Urinary bladder (tissue), 4 donors: ENCODE measurements around the gene CYSRT1. TPM values are rescaled to one million over a fixed set of nuclear protein-coding genes. Genes with fewer than 3 reads are reported as not detected.
A peak's percentile ranks its signal among the peaks of the same experiment; 100 is the strongest.

Source experiments
- DNase-seq: peaks from one replicate; pipeline ENCODE4 v3.0.0-alpha.2; 2015; ENCODE audit errors: extremely low spot score
- H3K27ac ChIP-seq: one replicate; pipeline ENCODE4 v1.5.1; 2013; ENCODE audit warnings: low read depth, mild to moderate bottlenecking, moderate library complexity
- H3K36me3 ChIP-seq: one replicate; pipeline ENCODE4 v1.6.1; 2013; ENCODE audit warnings: mild to moderate bottlenecking, moderate library complexity; ENCODE audit not compliant: insufficient read depth
- H3K4me1 ChIP-seq: one replicate; pipeline ENCODE4 v1.6.1; 2013; ENCODE audit warnings: mild to moderate bottlenecking, moderate library complexity; ENCODE audit not compliant: insufficient read depth
- H3K4me3 ChIP-seq: one replicate; pipeline ENCODE4 v1.5.1; 2013; ENCODE audit warnings: low read depth, low read length
- WGBS: extraction: QIAGEN DNeasy Blood & Tissue Kit; methylation state at CpG from one replicate; pipeline ENCODE4 v1.1.7; 2013; 5-methylcytosine and 5-hydroxymethylcytosine counted together
- polyA plus RNA-seq: library from polyadenylated mRNA; stranded (reverse); fragments of 200-250 nt; gene quantifications from one replicate; pipeline ENCODE4 v1.2.3, GENCODE V29; 2013
- total RNA-seq: library from RNA; depleted of rRNA; stranded (reverse); fragments of >200 nt; gene quantifications from one replicate; pipeline ENCODE4 v1.2.3, GENCODE V29; 2014
- donor health status: healthy with polysubstance abuse.
- donor health status: healthy.

Gene CYSRT1
- total and polyA plus RNA-seq, 2 donors = 0.42 to 0.71 TPM

GRCh38 chr9:137195525-137196220 is 29.3 kb upstream of the CYSRT1 start:
- no peaks in the 10 kb centered on the region for H3K4me1 ChIP-seq
- DNase-seq = no peak

DNA sequence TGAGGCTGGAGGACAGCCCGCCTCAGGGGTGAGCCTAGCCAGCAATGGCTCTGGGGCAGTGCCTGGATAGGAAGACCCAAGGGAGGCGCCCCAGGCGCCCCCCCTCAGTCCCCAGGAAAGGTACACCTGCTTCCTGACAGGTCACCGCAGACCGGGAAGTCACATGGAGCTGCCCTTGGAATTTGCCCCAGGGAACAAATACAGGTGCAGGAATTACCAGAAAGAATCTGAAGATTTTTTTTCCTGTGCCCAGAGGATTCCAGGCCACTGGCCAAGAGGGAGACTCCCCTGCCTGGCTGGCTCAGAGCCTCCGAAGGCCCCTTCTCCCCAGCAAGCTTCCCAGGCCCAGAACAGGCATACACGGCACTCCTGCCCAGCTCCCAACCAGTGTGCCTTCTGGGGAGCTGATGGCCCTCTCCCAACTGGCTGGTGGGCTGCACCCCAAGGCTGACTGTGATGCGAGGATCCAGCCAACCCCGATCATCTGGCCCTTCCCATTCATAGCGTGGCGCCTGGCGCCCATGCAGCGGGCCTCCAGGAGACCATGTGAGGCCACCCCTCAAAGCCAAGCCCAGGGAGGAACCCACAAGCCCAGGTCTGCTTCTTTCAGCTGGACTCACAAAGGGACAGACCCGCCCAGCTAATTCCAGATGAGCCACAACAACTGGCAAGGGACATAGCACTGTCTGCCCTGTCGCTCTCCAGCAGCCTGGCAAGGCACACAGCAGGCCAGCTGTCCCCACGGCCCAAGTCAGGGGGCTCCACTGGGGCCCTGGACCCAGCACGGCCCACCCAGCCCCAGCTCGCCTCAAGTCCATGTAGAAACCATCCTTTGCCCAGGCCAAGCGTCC is 26.7 kb upstream of the CYSRT1 start:
- DNase-seq = no peak
- Histone ChIP-seq H3K4me3 (no peak overlapping the region), H3K36me3 (no peaks in the 10 kb centered on the region), H3K4me1 (no peaks in the 10 kb centered on the region), H3K27ac (no peak overlapping the region)
- WGBS = 80% methylated on average over 19 of the region's 19 CpGs

More at GRCh38 chr9:137195525-137196220, 29.3 kb upstream of the CYSRT1 start:
- Histone ChIP-seq H3K36me3 (no peaks in the 10 kb centered on the region), H3K4me3 (no peak overlapping the region), H3K27ac (peak overlapping the region; percentile 81)
- 81% methylated on average over 21 of the region's 21 CpGs for WGBS

DNA sequence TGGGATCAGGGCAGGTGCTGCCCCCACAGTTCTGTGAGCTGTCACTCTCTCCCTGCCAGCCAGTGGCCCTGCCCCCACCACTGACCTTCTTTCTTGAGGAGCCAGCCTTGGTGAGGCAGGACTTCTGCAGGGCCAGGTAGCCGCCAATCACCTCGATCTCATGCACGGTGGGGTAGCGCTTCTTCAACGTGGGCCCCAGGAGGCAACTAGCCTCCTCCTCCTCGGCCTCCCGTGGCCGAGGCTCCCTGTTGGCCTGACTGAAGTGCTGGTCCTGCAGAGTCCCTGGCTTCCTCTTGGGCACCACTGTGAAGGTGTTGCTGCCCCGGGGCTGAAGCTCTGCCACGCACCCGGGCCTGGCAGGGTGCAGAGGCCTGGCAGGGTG is 26.1 kb upstream of the CYSRT1 start:
- WGBS = 76% methylated on average over 11 of the region's 11 CpGs
- H3K4me3 ChIP-seq = no peak overlapping the region
- no peaks in the 10 kb centered on the region for H3K36me3 ChIP-seq

GRCh38 chr9:137199411-137200121 is 25.4 kb upstream of the CYSRT1 start:
- no peak for DNase-seq
- Histone ChIP-seq H3K27ac (no peak overlapping the region), H3K36me3 (no peaks in the 10 kb centered on the region), H3K4me1 (no peaks in the 10 kb centered on the region), H3K4me3 (peak overlapping the region; percentile 88)
- WGBS = 8% methylated on average over 51 of the region's 51 CpGs

More for the DNA sequence above, 26.1 kb upstream of the CYSRT1 start:
- no peaks in the 10 kb centered on the region for H3K4me1 ChIP-seq
- no peak overlapping the region for H3K27ac ChIP-seq
- DNase-seq = no peak

DNA sequence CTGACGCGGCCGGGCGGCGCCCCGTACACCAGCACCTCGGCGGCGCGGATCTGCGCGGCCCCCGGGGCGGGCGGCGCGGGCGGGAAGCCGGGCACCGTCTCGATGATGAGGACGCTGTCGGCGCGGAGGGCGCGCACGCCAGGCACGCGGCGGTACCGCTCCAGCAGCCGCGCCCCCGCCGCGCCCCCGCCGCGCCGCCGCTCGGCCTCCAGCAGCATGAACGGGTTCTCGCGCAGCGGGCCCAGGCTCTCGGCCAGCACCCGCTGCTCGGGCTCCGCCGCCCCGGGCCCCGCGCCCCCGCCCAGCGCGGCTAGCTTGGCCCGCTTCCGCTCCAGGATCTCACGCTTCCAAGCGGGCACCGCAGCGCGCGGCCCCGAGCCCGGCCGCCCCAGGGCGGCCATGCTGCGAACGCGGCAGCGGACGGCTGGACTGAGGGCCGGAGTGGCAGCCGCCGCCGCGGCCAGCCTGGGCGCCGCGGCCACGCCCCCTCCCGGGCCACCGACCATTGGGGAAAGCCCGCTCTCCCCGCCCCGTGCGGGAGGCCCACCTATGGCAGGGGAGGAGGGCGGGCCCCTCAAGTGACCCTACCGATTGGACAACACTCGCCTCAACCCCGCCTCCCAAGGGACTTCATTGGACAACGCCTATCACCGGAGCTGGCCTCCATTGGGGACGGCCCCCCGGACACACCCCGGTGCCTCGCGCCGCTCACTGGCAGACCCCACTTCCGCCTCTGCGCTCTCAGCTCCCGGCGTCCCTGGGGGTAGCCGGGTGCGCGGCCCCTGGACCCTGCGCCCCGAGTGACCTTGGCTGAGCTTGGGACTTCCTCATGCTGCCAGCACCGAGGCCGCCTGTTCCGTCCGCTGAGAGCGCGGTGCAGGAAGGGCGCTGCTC is 24.4 kb upstream of the CYSRT1 start, which contains the start of gene TPRN:
TSS of gene TPRN (minus strand) at position 431 of the 894 bp plus-strand sequence. CDS start at position 401, 30 bp downstream.
- under 1% methylated on average over 115 of the region's 118 CpGs for WGBS
- no peaks in the 10 kb centered on the region for H3K4me1 ChIP-seq
- H3K27ac ChIP-seq = peak within 1 kb of the TSS; percentile 54
- DNase-seq = peak; percentile 98
- H3K4me3 ChIP-seq = peak within 1 kb of the TSS; percentile 88
- H3K36me3 ChIP-seq = no peaks in the 10 kb centered on the region

- peak overlapping the region; percentile 38 for H3K27ac ChIP-seq
- no peaks in the 10 kb centered on the region for H3K36me3 ChIP-seq
- no peaks in the 10 kb centered on the region for H3K4me1 ChIP-seq
- DNase-seq = no peak
- peak overlapping the region; percentile 61 for H3K4me3 ChIP-seq
- WGBS = 18% methylated on average over 23 of the region's 23 CpGs
Observed at GRCh38 chr9:137201205-137201868, 23.6 kb upstream of the CYSRT1 start.

DNA sequence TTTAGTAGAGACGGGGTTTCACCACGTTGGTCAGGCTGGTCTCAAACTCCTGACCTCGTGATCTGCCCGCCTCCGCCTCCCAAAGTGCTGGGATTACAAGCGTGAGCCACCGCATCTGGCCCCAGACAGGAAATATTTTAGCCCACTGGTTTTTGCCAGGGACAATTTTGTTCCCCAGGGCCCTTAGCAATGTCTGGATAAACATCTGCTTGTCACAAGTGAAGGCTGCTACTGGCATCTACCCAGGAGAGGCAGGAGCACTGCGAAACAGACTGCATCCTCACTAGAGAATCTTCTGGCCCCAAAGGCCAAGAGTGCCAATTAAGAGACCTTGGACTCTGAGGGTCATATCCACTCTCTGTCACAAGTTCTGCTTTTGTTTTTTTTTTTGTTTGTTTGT is 22.0 kb upstream of the CYSRT1 start:
- Histone ChIP-seq H3K4me1 (no peaks in the 10 kb centered on the region), H3K27ac (no peak overlapping the region), H3K4me3 (no peak overlapping the region), H3K36me3 (no peaks in the 10 kb centered on the region)
- 83% methylated on average over 8 of the region's 8 CpGs for WGBS
- DNase-seq = no peak

GRCh38 chr9:137204731-137205125 is 20.2 kb upstream of the CYSRT1 start:
- H3K27ac ChIP-seq = no peak overlapping the region
- no peaks in the 10 kb centered on the region for H3K36me3 ChIP-seq
- 13% methylated on average over 21 of the region's 21 CpGs for WGBS
- H3K4me1 ChIP-seq = no peaks in the 10 kb centered on the region
- DNase-seq = no peak
- H3K4me3 ChIP-seq = peak overlapping the region; percentile 92

DNA sequence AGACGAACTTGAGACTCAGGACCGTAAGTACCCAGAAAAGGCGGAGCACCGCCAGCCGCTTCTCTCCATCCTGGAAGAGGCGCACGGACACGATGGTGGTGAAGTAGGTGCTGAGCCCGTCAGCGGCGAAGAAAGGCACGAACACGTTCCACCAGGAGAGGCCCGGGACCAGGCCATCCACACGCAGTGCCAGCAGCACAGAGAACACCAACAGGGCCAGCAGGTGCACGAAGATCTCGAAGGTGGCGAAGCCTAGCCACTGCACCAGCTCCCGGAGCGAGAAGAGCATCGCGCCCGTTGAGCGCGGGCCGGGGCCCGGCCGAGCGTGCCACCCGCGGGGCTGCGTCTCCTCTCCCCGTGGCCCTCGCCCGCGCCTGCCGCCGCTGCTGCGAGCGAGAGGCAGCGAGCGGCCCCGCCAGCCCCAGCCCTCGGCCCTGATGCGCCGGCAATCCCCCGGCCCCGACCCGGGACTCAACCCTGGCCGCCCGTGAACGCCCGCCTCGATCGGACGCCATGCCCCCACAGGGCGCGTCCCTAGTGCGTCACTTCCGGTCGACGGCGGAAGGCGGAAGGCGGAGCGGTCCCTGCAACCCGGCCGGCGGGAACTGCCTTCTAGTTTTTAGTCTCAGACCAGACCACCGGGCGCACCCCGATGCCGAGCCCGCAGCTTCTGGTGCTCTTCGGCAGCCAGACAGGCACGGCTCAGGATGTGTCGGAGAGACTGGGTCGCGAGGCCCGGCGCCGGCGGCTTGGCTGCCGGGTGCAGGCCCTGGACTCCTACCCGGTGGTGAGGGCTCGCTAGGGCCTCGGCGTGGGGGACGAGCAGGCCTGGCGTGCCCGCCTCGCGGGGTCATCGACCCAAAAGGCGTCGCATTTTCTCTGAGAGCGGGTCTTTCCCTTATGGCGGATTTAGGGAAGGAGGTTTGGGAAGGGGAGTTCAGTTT is 19.6 kb upstream of the CYSRT1 start, which contains the start of the genes NDOR1 and TMEM203:
TSS of gene NDOR1 (plus strand) at position 575 of the 944 bp plus-strand sequence. CDS start at position 653, 78 bp downstream.
TSS of gene TMEM203 (minus strand) at position 523 of the 944 bp plus-strand sequence. CDS start at position 289, 234 bp downstream.
- Histone ChIP-seq H3K27ac (peak within 1 kb of the TSS; percentile 54), H3K36me3 (no peaks in the 10 kb centered on the region), H3K4me3 (peak within 1 kb of the TSS; percentile 92), H3K4me1 (no peaks in the 10 kb centered on the region)
- DNase-seq = peak; percentile 57
- under 1% methylated on average over 98 of the region's 98 CpGs for WGBS

GRCh38 chr9:137206602-137207001 is 18.4 kb upstream of the CYSRT1 start:
- Histone ChIP-seq H3K4me3 (no peak overlapping the region), H3K27ac (no peak overlapping the region), H3K4me1 (no peaks in the 10 kb centered on the region), H3K36me3 (no peaks in the 10 kb centered on the region)
- DNase-seq = no peak
- 81% methylated on average over 7 of the region's 7 CpGs for WGBS

DNA sequence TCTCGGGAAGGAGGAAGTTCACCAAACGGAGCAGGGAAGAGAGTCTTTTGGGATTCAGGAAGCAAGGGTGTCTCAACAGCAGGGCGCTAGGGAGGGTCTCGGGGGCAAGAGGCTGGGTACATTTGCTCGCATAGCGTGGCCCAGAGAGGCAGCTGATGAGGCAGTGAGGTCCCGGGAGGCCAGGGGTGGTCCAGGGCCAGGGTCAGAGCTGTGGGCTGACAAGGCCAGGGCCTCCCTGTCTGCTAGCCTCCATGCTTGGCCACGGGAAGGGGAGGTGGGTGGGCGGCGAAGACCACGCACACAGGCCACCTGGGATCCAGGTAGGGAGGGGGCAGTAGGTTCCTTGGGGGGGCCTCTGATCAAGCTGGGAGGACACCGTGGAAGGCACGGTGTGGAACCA is 13.4 kb upstream of the CYSRT1 start:
- H3K36me3 ChIP-seq = no peaks in the 10 kb centered on the region
- no peak overlapping the region for H3K4me3 ChIP-seq
- DNase-seq = no peak
- no peaks in the 10 kb centered on the region for H3K4me1 ChIP-seq
- no peak overlapping the region for H3K27ac ChIP-seq
- WGBS = 80% methylated on average over 13 of the region's 13 CpGs
